ENCODE data around the gene TPP1.

DNA sequence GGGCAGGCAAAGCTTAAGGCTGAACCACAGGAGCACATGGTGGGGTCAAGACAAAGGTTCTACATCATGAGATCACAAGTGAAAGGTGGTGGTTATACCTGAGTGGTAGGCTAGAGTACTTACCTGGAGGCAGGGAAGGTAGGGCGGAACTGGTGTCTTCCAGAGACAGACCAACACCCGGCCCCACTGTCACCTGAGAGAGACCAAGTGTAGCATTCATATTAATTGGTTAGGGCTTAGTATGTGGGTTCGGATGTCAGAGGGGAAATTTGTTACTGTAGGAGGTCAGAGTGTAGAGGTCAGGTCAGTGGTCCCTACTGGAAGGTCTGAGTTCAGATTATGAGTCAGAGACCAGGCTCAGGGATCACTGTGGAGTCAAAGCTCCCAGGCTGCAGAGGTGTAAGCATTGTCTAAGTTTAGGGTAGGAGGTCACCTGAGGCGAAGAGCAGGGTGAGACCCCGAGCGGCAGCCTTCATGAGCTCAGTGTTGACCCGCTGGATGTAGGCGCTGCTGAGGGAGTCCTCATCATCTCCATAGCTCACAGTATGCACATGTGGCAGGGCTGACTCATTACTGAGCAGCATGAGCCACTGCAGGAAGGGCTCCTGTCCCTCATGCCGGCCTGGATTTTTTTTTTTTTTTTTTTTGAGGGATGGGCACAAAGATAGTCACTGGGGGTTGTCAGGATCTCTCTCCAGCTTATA lies 3.2 kb downstream of the TPP1 start:
- TF ChIP-seq EP300 (IDR thresholded peaks at IDR 0.05) (no peak), POLR2A (IDR thresholded peaks at IDR 0.05; ENCODE audit: low read depth) (no peak)

Measured in esophagus muscularis mucosa (tissue), 2 donors.